Erythroblast (primary cell): ENCODE results near the gene AK8.

Experiments
- GATA1 ChIP-seq: IDR thresholded peaks from 2 replicates; pipeline ENCODE4 v1.6.1; 2011; ENCODE audit warnings: low read depth, mild to moderate bottlenecking, control low read depth, low read length, moderate library complexity
- POLR2A ChIP-seq: IDR thresholded peaks from 2 replicates; pipeline ENCODE4 v1.6.1; 2011; ENCODE audit warnings: mild to moderate bottlenecking, low read length

DNA sequence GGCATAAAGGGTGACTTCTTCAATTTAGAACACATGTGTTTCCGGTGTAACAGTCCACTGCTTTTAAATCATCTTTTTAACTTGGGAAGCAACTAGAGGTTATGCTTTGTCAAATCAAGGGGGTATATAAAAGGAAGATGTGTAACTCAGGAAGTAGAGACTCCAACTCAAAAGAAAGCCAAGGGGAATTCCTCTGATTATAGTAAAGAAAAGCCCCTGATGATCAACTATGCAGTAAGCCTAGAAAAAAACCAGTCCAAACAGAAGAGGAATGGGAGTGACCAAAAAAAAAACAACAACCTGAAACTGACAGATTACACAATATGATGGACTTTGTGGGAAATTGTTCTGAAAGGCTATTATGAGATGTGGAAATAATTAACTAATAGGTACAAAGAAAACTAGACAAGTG is 90.3 kb downstream of the AK8 start:
- TF ChIP-seq POLR2A (no peak), GATA1 (no peak)
